Cerebellar nuclear complex (tissue), 1 donor: ENCODE measurements around the gene AADAT.
"Not testable (repeated sequence)": the region's sequence is repeated elsewhere in the genome, so short reads cannot be mapped to it uniquely, and the experiment has no call there.

Experiments used
- DNase-seq, 2 experiments: peaks; one replicate each; lab custom pipeline; 2025; lab: John Stamatoyannopoulos, UW

Gene AADAT

DNA sequence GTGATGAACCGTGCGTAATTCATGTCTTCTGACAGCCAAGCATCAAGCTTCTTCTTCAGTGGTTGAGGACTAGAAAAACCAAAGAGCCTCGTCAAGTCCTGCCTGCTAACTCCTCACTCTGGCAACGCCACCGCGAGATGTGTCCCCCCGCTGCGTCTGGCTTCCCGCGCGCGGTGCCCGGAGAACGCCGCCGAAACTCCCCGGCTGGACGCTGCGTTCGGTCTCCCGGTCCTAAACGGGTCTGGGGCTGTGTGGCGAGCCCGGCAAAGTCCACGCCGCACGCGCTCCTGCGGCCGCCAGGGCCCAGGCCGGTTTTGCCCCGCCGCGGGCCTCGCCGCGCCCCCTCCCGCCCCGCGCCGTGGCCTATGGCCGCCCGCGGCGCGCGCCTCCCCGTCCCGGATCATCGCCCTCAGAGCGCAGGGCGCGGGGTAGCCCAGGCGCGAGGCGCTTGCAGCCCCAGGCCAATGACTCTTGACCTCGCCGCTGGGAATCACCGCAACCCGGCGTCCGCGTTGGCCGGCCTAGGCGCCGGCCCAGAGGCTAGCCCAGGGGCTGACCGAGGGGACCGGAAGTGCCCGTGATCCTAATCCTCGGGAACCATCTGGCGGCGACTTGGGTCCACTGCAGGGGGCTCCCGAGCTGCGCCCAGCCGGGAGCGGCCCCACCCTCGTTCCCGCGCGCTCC is at the start of gene AADAT:
AADAT (minus strand) TSS at position 289 of the 684 bp plus-strand sequence; CDS start at position 23, 266 bp downstream.
- no peak for DNase-seq

GRCh38 chr4:170138580-170139194 is 48.9 kb upstream of the AADAT start:
- no peak for DNase-seq

GRCh38 chr4:170137927-170138326 is 48.2 kb upstream of the AADAT start:
- DNase-seq: no peak

DNA sequence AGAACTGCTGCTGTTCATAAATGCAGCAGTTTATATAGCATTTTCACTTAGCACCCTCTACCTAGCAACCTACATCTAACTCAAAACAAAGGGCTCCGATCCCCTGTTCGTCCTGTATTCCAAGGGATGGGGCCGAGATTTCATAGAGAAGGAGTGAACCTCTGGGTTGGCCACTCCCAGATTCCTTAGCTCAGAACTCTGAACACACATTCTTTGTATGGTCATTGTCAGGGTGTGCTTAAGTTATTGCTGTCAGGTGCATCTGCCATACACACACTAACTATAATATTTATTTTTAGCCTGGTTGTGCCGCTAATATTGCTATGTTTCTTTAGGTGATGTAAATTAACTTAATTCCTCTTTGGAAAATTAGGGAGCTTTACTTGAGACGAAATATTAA is 47.7 kb upstream of the AADAT start:
- DNase-seq: no peak

DNA sequence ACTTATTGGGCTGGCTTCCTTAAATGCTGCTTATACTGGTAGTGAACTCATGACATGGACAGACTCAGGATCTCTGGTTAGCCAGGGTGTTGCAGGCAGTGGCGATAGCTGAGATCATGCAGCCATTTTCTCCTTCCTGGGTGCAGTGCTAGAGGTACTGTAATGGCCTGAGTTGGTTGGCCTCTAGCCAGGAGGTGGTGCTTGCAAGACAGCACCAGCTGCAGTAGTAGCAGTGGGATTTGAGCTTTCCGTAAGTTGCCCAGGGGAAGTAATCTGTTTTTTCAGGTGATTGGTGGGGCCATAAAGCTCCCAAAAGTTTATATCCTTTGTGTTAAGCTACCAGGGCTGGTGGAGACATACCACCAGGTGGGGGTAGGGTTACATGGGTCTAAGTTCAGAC is 45.1 kb upstream of the AADAT start:
- no peak for DNase-seq

DNA sequence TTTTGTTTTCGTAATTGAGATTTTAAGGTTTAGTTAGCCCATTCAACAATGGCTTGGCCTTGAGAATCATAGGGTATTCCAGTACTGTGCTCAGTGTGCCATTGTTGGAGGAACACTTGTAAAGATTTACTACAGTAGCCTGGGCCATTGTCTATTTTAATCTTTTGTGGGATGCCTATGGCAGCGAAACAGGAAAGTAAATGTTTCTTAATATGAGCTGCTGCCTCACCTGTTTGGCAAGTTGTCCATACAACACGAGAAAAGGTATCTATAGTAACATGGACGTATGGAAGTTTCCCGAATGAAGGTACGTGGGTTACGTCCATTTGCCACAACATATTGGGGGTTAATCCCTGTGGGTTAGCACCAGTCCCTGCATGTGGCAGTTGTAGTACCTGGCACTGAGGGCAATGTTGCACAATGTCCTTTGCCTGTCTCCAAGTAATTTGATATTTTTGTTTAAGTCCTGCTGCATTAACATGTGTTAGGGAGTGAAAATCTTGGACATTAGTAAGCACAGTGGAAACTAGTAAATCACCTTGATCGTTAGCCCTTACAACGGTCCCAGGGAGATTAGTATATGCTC is 38.6 kb upstream of the AADAT start:
- DNase-seq: no peak

- no peak for DNase-seq
Observed at GRCh38 chr4:170127758-170128157, 38.0 kb upstream of the AADAT start.

- DNase-seq: no peak
Observed at GRCh38 chr4:170124406-170124805, 34.6 kb upstream of the AADAT start.

DNA sequence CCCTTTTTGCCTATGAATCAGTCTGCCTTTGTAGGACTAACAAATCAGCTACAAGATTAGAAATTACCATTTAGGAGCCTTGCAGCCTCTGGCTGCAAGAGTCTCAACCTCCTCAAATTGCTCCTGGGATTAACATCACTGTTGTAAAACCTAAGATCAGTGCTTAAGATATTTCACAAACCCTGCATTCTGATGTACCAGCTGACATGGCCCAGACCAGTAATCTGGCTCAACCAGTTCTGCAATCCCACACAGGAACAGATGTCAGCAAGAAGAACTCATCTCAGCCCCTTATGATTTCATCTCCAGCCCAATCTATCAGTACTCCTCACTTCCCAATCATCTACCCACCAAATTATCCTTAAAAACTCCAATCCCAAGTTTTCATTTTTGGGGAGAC is 32.5 kb upstream of the AADAT start:
- DNase-seq: no peak

DNA sequence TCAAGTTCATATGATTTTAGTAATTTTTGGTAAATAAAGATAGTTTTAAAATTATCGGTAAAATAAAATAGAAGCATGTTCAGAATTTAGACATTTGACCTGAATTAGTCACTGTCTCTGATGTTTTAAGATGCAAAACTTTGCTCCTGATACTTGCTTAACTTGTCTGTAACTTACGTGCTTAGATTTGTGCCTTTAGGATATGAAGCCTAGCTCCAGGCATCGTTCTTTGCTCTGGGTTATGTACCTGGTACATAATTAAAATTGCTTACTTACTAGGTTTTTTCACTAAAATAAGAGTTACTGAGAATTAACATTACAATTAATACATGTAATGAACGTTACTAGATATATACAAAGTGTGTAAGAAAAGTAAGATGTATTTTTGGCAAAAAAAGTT is 24.9 kb upstream of the AADAT start:
- DNase-seq: no peak

- DNase-seq: not testable (repeated sequence)
Observed at GRCh38 chr4:170114183-170114582, 24.4 kb upstream of the AADAT start.

- DNase-seq: no peak
Observed at GRCh38 chr4:170111546-170111945, 21.8 kb upstream of the AADAT start.

DNA sequence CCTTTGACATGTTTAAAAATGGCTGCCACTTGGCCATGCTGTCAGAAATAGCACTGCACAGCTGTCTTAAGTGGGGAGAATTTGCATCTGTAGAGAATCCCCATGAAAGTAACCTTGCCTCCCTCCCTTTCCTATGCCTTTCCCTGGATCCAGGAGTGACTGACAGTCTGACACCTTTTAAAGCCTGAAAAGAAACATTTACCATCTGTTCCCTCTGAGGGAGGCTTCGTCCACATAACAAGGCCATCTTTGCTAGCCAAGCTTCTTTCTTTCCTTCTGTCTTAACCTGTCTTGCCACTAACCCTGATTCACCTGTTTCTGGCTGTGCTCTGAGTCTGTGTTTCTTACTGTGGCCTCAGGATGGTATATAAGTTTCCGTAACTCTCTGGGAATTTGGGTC is 21.3 kb upstream of the AADAT start:
- no peak for DNase-seq

DNA sequence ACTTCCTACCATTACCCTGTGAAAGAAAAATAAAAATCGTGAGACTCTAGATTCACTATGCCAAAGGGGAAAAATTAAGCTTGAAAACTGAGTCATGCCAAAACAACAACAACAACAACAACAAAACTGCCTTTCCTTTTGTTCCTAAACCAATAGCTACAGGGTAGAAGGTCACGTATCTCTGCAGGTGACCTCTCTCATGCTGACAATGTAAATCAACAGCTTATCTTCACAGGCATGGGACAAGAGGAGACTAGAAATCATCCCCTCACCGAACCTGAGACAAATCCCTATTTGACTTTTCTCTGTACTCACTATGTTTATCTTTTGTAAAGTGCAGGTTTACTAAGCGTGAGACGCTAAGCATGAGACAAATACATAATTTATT is 20.5 kb upstream of the AADAT start:
- no peak for DNase-seq

DNA sequence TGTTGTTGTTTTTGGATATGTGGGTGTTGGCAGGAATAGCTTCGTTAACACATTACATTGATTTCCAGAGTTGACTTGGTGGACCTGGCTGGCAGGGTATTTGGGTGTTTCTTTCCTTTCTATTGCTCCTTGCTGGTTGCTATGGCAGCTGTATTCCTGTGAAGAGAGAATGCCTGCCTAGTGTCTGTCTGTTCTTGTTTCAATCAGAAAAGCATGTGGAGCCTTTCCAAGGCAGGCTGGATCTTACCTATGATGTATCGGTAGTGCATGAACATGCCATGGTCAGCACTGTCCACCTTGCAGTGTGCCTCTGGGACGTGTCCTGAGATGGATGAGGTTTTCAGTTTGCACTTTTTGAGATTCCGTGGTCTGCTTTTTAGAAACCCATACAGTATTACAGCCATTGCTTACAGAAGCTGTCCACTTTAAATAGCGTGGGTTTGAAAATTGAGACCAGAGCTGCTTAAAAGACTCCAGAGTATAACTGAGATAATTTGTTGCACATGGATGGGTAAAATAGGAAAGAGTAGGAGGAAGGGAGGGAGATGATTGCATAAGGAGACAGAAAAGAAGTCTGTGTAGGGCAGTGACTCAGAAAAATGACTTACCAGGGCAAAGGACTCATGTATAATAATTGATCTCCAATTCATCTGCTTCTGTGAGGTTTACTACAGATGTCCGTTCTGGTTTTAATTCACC is 20.0 kb upstream of the AADAT start:
- DNase-seq: no peak

- DNase-seq: no peak
Observed at GRCh38 chr4:170106900-170107299, 17.1 kb upstream of the AADAT start.

- DNase-seq: no peak
Observed at GRCh38 chr4:170102426-170102825, 12.7 kb upstream of the AADAT start.

GRCh38 chr4:170098171-170098570 is 8.4 kb upstream of the AADAT start:
- not testable (repeated sequence) for DNase-seq

DNA sequence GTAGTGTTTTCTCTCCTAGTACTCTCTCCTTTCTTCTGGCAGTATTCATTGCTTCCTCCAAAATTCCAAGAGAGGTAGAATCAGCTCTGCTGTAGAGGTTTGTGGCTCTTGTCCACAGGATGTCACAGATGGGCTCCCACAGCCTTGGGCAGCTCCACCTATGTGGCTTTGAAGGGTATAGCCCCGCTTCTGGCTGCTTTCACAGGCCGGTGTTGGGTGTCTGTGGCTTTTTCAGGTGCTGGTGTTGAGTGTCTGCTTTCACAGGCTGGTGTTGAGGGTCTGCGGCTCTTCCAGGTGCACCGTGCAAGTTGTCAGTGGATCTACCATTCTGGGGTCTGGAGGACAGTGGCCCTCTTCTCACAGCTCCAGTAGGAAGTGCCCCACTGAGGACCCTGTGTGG is 7.9 kb upstream of the AADAT start:
- no peak for DNase-seq

GRCh38 chr4:170093973-170094535 is 4.3 kb upstream of the AADAT start:
- DNase-seq: no peak

- DNase-seq: no peak
Observed at GRCh38 chr4:170091069-170091696, 1.4 kb upstream of the AADAT start.
